Measurements from ENCODE around the gene ADNP2. TPM values are rescaled to one million over a fixed set of nuclear protein-coding genes. Genes with fewer than 3 reads are reported as not detected.

Gene ADNP2
- total RNA-seq, 1 donor from 2014 or later = 5.4 TPM

DNA sequence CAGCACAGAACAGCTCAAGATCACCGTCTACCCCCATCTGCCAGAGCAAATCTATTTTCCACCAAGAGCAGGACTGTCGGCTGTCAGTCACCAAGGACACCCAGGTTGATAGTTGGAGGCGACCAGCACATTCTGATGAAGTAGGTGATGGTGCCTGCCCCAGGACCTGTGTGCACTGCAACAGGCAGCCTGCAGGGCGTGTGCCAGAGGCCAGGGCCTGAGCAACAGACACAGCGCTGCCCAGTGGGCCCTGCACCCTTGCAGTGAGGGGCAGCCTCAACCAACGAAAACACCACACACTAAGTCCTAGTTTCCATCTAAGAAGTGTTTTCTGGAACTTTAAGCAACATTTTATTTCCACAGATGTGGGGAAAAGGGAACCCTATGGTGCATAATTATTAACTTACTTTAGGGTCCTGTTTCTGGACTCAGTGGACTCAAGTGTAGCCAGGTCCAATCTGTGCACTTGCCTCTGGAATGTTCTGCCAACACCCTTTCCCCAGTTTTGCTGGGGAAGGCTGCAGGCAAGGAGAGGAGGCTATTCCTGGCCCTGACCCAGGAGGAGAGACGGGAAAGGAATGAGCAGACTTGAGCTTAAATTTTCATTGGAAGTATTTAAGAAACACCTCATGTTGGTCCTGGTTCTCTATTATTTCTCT, 61.5 kb downstream of the ADNP2 start:
- ATAC-seq (no peak), DNase-seq (ENCODE audit: low spot score) (no peak)

DNA sequence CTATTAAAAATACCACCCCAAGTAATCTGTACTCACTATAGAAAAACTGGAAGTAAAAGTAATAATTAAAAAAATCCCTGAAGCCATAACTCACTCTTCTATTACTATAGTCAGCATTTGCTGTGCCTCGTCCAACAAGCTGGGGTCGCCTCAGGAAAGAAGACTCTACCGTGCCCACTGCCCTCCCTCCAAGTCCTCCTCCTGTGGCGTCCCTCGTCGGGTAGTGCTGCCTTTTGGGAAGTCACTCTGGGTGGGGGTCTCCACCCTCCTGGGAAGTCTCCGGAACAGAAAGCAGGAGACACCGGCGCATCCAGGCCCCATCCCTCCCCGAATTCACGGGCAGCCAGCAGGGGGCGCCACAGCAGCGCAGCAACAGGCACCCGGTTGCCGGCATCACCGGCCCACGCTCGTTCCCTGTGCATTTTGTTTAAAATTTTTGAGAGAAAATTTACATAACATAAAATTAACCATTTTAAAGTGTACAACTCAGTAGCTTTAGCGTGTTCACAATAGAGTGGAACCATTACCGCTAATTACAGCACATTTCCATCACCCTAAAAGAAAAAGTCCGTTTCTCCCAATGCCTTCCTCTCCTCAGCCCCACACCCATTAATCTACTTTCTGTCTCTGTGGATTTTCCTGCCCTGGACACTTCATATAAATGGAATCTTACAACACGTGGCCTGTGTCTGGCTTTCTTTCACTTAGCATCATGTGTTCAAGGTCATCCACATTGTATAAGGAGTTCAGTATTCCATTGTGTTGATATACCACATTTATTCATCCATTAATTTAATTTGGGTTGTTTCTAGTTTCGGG, 62.2 kb downstream of the ADNP2 start:
- DNase-seq (ENCODE audit: low spot score) (peak; percentile 64), ATAC-seq (peak; percentile 86)

DNA sequence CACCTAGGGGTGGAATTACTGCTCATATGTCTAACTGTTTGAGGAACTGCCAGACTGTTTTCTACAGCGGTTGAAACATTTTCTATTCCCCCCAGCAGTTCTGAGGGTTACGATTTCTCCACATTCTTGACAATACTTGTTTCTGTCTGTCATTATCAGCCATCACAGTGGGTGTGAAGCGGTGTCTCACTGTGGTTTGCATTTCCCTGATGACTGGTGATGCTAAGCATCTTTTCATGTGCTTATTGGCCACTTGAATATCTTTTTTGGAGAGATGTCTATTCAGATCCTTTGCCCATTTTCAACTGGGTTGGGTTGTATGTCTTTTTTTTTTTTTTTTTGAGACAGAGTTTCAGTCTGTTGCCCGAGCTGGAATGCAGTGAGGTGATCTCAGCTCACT, 63.0 kb downstream of the ADNP2 start:
- ATAC-seq (no peak), DNase-seq (ENCODE audit: low spot score) (no peak)

DNA sequence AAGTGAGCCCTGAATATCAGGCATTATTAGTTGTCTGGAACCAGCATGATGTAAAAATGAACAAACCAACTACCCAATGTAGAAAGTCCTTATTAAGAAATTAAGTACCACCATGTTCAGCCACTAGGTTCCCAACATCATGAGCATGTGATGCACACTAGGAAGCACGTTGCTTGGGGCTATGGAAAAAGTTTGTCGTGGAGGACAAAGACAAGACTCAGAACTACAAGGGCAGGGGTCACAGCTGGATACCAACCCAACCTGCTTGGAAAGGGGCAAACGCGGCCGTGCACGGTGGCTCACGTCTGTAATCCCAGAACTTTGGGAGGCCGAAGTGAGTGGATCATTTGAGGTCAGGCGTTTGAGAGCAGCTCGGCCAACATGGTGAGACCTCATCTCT, 64.0 kb downstream of the ADNP2 start:
- ATAC-seq = no peak
- DNase-seq (ENCODE audit: low spot score) = no peak

DNA sequence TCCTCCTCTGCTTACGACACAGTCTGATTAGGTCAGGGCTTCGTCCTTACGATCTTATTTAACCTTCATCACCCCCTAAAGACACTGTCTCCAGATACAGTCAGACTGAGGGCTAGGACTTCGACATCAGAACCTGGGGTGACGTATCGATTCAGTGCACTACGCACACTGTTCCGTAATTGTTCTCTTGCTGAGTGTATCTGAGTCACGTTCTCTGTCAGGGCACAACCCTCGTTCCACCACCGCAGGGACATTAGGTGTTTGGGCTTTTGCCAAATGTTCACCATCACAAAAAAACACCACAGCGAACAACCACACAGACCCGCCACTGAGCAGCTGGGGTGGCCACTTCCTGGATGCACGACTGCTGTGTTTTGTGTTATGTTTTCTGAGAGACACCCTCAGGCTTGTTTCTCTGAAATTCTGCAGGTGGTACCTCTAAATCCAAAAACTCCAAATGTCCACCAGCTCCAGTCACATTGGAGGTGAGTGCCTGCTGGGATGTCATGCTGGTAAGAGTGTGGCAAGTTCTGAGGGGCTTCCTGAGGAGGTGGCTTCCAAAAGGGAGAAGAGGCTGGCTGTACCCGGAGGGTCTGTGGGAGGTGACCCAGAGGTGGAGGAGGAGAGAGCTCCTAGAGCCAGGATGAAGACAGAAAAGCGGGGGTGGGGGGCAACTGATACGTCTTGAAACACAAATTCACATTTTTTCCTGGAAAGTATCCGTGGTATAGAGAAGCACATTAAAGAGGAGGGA, 66.6 kb downstream of the ADNP2 start:
- DNase-seq (ENCODE audit: low spot score) = no peak
- ATAC-seq = no peak

DNA sequence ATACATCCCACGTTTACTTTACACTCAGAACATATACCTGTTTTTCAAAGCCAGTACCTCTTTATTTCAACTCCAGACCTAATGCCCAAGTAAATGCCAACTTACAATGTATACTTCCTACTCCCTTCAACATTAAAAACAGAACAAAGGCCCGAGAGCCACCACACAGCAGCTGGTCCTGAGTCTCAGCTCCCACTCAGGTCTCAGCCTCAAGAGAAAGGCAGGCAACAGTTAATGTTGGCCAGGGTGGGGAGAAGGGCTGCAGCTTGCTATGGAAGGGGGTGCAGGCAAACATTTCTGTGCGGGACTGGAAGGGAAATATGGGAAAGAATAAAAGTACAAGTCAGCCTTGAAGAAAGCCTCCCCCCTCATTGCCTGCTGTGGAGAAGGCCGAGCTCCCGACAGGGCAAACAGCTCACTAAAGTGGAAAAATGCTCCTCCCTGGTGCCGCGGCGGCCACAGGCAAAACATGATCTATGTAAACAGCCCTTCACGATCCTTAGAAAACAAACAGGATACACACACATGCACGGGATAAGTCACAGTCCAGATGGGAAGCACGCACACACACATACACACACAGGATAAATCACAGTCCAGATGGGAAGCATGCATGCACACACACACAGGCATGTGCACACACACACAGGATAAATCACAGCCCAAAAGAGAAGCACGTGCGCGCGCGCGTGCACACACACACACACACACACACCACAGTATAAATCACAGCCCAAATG, 67.4 kb downstream of the ADNP2 start:
- ATAC-seq (peak; percentile 41), DNase-seq (ENCODE audit: low spot score) (no peak)

DNA sequence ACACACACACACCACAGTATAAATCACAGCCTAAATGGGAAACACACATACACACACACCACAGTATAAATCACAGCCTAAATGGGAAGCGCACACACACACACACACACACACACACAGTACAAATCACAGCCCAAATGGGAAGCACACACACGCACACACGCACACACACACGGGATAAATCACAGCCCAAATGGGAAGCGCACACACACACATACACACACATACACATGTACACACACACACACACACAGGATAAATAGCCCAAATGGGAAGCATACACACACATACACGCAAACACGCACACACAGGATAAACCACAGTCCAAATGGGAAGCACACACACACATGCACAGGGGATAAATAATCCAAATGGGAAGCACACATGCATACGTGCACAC, 68.1 kb downstream of the ADNP2 start:
- DNase-seq (ENCODE audit: low spot score) = no peak
- ATAC-seq = no peak

DNA sequence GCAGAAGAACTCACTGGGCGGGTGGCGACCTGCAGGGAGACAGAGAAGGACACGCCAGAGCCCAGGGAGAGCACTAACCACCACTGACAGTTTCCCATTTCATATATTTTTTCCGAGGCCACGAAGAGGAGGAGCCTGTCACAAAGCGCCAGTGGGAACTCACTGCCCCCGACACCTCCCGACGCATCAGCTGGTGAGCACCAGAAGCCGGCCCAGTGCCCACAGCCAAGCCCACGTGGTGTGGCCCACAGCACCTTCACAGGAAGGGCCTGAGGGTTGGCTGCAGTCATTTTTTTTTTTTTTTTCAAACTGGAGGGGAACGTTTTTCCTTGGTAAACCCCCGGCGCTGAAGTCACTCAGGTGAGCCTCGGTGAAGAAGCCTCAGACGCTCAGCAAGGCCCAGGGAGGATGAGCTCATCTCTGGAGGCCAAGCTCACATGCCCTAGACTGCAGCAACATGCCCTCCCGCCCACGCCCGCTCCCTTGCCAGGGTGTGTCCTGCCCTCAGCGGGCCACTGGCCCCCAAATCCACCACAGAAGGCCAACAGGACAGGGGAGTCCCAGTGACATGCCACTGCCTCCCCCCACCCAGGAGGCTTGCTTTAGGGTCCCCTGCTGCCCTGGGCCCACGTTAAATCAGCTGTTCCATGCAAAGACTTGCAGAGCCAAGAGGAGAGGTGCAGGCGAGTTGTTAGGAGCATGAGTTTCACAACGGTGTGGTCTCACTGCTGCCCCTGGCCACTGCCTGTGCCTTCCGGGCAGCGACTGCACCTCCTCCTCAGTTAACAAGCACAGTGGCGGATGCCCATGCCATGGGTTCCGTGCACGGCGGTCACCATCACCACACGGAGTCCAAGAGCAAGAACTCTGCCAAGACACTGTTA, 70.1 kb downstream of the ADNP2 start:
- DNase-seq (ENCODE audit: low spot score) (no peak), ATAC-seq (no peak)

DNA sequence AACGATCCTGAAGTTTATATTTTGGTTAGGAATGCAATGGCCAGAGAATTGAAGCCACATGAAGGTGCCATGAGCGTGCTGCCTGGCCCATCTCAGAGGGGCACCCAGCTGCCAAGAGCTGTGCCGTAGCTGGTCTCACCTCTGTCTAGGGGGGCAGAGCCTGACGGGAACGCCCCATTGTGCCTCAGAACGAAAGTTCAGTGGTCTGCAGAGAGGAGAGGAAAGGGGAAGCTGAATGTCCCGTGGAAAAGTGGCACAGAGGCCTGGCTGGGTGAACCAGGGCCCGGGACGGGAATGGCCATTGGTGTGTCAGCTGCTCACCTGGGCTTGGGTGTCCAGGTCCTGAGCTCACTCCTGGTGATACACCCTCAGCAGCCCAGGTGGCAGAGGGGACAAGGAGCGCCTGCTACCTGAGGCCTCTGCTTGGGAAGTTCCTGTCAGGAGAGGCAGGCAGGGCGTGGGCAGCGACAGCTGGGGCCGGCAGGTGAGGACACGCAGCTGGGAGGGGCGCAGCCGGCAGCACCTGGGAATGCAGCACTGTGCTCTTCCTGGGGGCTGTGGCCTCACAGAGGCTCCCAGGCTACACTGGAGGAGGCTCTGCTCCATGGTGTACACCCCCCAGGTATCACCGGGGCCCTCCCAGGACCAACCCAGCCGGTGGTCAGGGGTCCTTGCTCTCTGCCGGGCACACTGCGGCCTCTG, 70.9 kb downstream of the ADNP2 start:
- no peak for DNase-seq (ENCODE audit: low spot score)
- no peak for ATAC-seq

DNA sequence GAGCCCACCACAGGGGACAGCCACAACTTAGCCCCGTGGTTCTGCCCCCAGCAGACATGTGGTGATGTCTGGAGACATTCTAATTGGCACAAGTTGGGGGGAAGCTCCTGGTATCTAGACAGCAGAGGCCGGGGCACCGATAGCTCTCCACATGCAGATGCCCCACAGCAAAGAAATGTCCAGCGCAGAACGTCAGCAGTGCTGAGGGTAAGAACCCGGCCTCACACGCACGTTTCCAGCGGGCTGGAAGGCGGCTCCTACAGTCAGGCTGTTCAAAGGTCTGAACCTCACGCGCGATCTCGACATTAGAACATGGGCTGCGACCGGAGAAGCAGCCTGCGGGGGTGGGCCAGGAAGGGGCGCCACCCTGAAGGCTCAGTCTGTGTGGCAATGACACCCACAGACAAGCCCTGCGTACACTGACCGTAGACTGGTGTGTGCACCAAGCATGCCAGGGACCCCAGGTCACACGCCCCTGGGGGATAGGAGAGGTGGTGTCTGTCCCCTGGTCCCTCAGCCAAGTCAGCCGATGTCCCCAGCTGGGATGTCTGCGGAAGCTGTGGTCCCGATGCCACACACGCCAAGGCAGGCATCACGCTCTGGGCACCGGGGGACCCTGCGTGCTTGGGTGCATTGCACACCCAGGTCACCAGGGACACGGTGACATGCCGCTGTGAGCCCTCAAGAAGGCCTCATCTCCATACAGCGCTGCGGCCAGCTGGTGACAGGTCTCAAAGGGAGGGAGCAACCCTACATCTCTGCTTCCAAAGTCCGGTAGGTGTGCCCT, 71.9 kb downstream of the ADNP2 start:
- ATAC-seq (no peak), DNase-seq (ENCODE audit: low spot score) (no peak)

DNA sequence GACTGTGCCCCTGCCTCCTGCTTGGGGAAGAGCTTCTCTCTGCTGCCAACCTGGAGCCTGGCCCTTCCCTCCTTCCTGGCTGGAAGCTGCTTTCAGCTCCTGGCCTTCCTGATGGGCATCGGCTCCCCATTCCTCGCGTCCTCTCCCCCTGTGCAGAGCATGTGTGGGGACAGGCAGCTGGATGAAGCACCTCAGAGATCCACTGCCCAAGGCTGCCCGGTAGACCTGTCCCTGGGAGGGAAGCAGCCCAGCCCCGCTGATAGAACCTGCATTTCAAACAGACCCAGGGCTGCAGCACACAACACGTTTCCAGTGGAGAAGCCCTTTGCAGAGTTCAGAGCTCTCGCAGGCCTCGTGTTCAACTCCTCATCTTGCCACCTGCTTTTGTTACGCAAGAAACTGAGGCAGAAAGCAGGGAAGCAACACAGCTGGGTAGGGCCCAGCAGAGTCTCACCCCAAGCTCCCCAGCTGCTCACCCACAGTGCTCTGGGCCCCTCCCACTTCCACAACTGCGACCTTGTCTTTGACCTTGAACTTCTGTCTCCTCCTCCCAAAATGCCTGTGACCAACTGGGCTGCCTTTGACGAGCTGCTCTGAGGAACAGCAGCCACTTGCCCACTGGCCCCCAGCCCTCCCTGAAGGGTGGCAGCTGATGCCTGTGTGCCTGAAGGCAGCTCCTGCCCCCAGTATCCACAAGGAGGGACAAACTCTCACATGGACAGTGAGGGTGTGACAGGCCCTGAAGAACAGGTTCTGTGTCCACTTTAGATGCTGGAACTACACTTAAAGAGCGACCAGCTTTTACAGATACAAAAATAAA, 72.8 kb downstream of the ADNP2 start:
- DNase-seq (ENCODE audit: low spot score) = no peak
- ATAC-seq = no peak

DNA sequence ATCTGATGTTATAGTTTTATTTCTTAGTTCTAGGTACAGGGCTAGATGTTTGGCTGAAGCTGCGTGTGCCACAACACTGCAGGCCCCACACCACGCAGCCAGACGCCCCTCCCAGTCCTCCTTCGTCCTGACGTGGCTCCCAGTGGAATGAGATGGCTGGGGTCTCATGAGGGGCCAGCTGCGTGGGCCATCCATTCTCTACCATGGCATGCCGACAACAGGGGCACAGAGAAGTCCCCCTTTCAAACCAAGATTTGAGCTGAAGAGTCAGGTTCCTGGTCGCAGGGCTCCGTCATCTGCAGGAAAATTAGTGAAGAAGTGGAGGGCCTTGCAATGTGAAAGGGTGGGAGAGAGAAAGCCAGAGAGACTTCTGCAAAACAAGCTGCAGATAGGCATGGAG, 73.8 kb downstream of the ADNP2 start:
- DNase-seq (ENCODE audit: low spot score) = no peak
- no peak for ATAC-seq

DNA sequence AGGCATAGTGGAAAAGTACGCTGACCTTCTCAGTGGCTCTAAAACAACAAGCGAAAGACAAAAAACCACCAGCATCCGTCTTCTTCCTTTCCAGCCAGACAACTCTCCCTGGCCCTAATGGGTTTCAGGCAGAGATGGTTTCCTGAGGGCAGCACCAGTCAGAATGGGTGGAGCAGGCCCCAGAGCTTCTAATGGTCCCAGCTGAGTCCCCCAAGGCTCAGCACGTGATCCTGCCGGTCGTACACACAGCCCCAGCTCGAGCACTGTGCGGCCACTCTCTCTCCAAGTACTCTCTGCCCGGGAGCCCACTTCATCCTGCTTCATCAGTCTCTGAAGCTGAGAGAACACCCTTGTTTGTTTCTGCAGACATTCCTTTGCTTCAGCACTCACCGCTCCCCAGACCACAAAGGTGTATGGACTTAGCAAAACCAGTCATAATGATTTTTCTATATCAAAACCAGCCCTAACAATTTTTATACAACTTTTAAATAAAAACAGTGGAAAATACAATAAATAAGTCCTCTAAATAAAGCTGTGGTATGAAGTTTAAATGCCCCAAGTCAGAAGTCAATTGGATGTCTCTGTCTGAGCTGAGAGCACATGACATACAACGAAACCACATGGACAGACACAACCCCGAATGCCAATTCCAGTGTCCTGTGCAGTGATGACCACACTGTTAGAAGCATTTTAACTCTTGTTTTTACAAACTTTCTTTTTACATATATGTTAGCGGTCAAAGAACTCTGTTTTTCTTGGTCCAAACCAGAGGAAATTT, 74.4 kb downstream of the ADNP2 start:
- DNase-seq (ENCODE audit: low spot score) (no peak), ATAC-seq (peak; percentile 46)

DNA sequence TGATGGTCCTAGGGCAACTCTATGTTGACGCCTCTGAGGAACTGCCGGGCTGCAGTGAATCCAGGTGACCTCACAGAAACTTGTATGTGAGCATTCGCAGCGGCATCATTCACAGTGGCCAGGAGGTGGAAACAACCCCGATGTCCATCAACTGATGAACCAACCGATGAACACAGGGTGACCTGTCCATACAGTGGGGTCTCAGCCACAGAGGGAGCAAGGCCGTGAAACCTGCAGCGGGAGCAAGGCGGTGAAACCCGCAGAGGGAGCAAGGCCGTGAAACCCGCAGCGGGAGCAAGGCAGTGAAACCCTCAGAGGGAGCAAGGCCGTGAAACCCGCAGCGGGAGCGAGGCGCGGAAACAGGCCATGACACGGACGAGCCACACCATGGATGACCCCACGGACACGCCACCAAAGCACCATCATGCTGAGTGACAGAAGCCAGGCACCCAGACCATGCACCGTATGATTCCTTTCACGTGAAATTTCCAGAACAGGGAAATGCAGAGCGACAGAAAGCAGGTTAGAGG, 75.2 kb downstream of the ADNP2 start:
- DNase-seq (ENCODE audit: low spot score) (peak; percentile 27), ATAC-seq (no peak)

DNA sequence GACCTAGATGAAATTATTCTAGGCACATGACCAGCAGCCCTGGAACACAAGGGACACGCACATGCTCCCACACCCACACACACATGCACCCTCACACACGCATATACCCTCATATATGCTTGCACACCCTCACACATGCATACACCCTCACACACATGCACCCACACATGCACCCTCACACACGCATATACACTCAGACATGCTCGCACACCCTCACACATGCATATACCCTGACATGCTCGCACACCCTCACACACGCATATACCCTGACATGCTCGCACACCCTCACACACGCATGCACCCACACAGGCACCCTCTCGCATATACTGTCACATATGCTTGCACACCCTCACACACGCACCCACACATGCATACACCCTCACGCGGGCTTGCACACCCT, 76.5 kb downstream of the ADNP2 start:
- DNase-seq (ENCODE audit: low spot score) (peak; percentile 11), ATAC-seq (no peak)

DNA sequence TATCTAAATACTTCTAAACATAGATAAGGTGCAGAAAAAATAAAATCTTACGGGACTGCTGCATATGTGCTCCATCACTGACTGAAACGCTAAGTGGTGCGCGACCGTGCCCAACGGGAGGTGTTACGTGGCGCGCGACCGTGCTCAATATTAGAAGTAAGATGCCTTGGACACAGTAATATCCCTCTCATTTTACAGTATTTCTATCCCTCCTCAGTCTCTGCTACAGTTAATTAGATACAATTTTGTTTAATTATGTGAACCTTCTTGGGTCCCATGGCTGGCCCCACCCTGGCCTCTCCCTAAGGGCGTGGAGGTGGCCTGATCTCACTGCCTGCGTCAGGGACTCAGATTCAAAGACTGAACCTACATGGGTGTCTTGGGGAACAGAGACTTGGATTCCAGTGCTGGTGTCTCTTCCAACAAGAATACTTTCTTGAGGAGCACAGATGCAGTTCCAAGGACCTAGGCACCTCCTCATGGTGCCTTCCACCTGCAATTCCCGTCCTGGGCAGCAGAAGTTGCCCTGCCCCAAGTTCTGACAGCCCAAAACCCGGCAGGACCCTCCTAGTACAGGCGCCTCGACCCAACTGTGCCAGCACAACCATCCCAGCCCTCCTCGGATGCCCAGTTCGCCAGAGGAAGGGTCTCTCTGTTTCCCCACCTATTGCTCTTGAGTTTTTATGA, 79.0 kb downstream of the ADNP2 start:
- no peak for DNase-seq (ENCODE audit: low spot score)
- no peak for ATAC-seq

All from left lobe of liver (tissue), 2 donors.